A549 (cell line): ENCODE measurements around the gene METTL9. TPM values are rescaled to one million over a fixed set of nuclear protein-coding genes. Genes with fewer than 3 reads are reported as not detected.
A peak's percentile ranks its signal among the peaks of the same experiment; 100 is the strongest.
"Not testable (repeated sequence)": the region's sequence is repeated elsewhere in the genome, so short reads cannot be mapped to it uniquely, and the experiment has no call there.

Experiments used
- ATAC-seq, 2 experiments: fragments of 200-7000 bp in 1 of 2; fragments of >200 bp in 1 of 2; cut with Nextera tagmentation in 1 of 2; cut with Tn5 transposase in 1 of 2; 3 replicates each; pipeline versions ENCODE4 v1.8.0 to v1.9.1; 2018 to 2020; ENCODE audit warnings: mild to moderate bottlenecking in 1 of 2, moderate library complexity in 1 of 2
- CTCF ChIA-PET: fragments of 300-600 bp; sonication (Branson Sonifier 250); formaldehyde crosslinking; extraction: SDS; loops from one replicate; lab custom pipeline; 2021; ENCODE audit warnings: antibody characterized with exemption, inconsistent platforms; lab: Yijun Ruan, JAX
- POLR2A ChIA-PET: fragments of 350-600 bp; formaldehyde crosslinking; extraction: SDS; loops from one replicate; lab custom pipeline; 2021; ENCODE audit warnings: antibody characterized with exemption, inconsistent platforms; lab: Yijun Ruan, JAX
- DNase-seq, 2 experiments: peaks; one replicate each; pipeline versions ENCODE4 v3.0.0 to v3.0.0-alpha.2; 2011 to 2016; ENCODE audit warnings: low read depth in 1 of 2, low spot score in 1 of 2
- FAIRE-seq: peaks from 2 replicates; lab custom pipeline; 2011; peaks lifted over from hg19 to GRCh38; lab: Jason Lieb, UNC
- H3K27ac ChIP-seq, 2 experiments: fragments of >200 bp; sonication (Bioruptor Twin); formaldehyde crosslinking; 3 replicates each; pipeline ENCODE4 v1.5.1; 2016 to 2017
- H3K4me1 ChIP-seq: fragments of >200 bp; sonication (Bioruptor Twin); formaldehyde crosslinking; 3 replicates; pipeline ENCODE4 v1.6.1; 2016
- H3K4me2 ChIP-seq: fragments of >200 bp; sonication (Bioruptor Twin); formaldehyde crosslinking; 3 replicates; pipeline ENCODE4 v1.6.1; 2016
- H3K4me3 ChIP-seq: fragments of >200 bp; sonication (Bioruptor Twin); formaldehyde crosslinking; 3 replicates; pipeline ENCODE4 v1.5.1; 2016
- H3K9me3 ChIP-seq: fragments of >200 bp; sonication (Bioruptor Twin); formaldehyde crosslinking; 3 replicates; pipeline ENCODE4 v1.6.1; 2016
- GATA3 ChIP-seq: IDR thresholded peaks from 2 replicates; pipeline ENCODE4 v1.6.1; 2012; ENCODE audit warnings: borderline replicate concordance
- HEYL ChIP-seq: fragments of 250-450 bp; sonication (Bioruptor Pico); IDR thresholded peaks from 2 replicates; pipeline ENCODE4 v1.8.0; 2021; ENCODE audit warnings: mild to moderate bottlenecking, moderate library complexity
- HOXB5 ChIP-seq: fragments of 250-450 bp; sonication (Bioruptor Pico); IDR thresholded peaks from 2 replicates; pipeline ENCODE4 v1.5.0; 2020; ENCODE audit warnings: mild to moderate bottlenecking, moderate library complexity
- JUN ChIP-seq, 2 experiments: fragments of >200 bp; sonication (Bioruptor Twin); formaldehyde crosslinking; IDR thresholded peaks; 2 replicates in 1 of 2; 3 replicates in 1 of 2; pipeline ENCODE4 v1.6.1; 2016 to 2017
- JUNB ChIP-seq: fragments of >200 bp; sonication (Bioruptor Twin); formaldehyde crosslinking; IDR thresholded peaks from 2 replicates; pipeline ENCODE4 v1.6.1; 2016
- KDM5A ChIP-seq: fragments of 200-600 bp; sonication (generic); IDR thresholded peaks from 2 replicates; pipeline ENCODE4 v1.6.1; 2016; ENCODE audit warnings: antibody characterized with exemption, mild to moderate bottlenecking
- MAFK ChIP-seq: fragments of 450-650 bp; IDR thresholded peaks from 2 replicates; pipeline ENCODE4 v1.6.1; 2014; ENCODE audit not compliant: partially characterized antibody
- MYC ChIP-seq: IDR thresholded peaks from 2 replicates; pipeline ENCODE4 v1.6.1; 2012; ENCODE audit warnings: mild to moderate bottlenecking, inconsistent platforms, low read length, improper control_type of control experiment, borderline replicate concordance
- NPAS2 ChIP-seq: fragments of 250-450 bp; sonication (Bioruptor Pico); IDR thresholded peaks from 2 replicates; pipeline ENCODE4 v1.8.0; 2022; ENCODE audit warnings: mild to moderate bottlenecking, moderate library complexity, borderline replicate concordance
- RAD21 ChIP-seq, 2 experiments: fragments of >200 bp in 1 of 2; sonication (Bioruptor Twin) in 1 of 2; formaldehyde crosslinking in 1 of 2; IDR thresholded peaks in 1 of 2; conservative IDR thresholded peaks in 1 of 2; 2 replicates in 1 of 2; 3 replicates in 1 of 2; pipeline ENCODE4 v1.6.1; 2012 to 2018; ENCODE audit warnings: inconsistent platforms in 1 of 2
- SMC3 ChIP-seq: fragments of >200 bp; sonication (Bioruptor Twin); formaldehyde crosslinking; IDR thresholded peaks from 3 replicates; pipeline ENCODE4 v1.6.1; 2018; ENCODE audit warnings: inconsistent platforms
- SREBF2 ChIP-seq: fragments of 450-650 bp; IDR thresholded peaks from 2 replicates; pipeline ENCODE4 v1.6.1; 2014; ENCODE audit warnings: mild to moderate bottlenecking, moderate library complexity
- TFCP2L1 ChIP-seq: fragments of 250-450 bp; sonication (Bioruptor Pico); IDR thresholded peaks from 2 replicates; pipeline ENCODE4 v1.5.0; 2021; ENCODE audit warnings: mild to moderate bottlenecking
- WGBS: methylation state at CpG from one replicate; pipeline ENCODE4 v1.1.6; 2017; ENCODE audit errors: missing lambda C conversion rate; 5-methylcytosine and 5-hydroxymethylcytosine counted together
- polyA plus RNA-seq, 4 experiments: library from polyadenylated mRNA; depleted of rRNA in 3 of 4; stranded (reverse); fragments of >200 nt; fragmentation: RNase III in 1 of 4; extraction: RNeasy Plus Mini Kit Qiagen cat#74134 plus additional on column Dnase treatment in 1 of 4; gene quantifications; 2 replicates in 3 of 4; 3 replicates in 1 of 4; pipeline ENCODE4 v1.2.3, GENCODE V29; 2011 to 2017
- TF ChIP-seq, protein P1 (sequence below): IDR thresholded peaks from 2 replicates; pipeline ENCODE4 v1.6.1; 2012; ENCODE audit warnings: low read depth, borderline replicate concordance

Gene METTL9
- polyA plus RNA-seq, 2 of the 4 experiments (the other 2 are of a cell fraction), result 72.2 to 124 TPM

DNA sequence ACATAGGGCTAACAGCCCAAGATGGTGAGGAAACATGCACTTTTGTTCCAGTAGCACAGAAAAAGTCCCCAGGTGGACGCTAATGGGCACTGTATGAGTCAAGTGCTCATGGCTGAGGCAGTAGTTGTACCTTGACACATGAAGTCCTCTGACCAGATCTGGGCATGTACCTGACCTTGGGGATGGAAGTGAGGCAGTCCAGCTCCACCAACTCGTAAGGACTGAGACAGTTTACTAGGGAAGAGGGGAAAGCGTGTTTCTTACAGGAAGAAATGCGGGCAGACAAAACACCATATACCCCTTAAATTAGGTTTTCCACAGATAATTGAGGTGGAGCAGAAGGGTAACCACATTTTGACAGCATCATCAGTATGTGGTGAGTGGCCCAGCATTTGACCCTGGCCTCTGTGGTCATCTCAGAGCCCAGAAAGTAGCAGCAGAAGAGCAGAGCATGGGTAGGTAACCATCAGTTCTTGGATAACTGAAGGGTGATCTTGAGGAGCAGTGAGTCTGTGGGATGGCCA is 32.4 kb upstream of the METTL9 start:
- WGBS, result 63% methylated on average over 4 of the region's 4 CpGs
- ChIA-PET POLR2A (no interaction called here), CTCF (interaction anchor here (0.7 to 2.4 kb wide), 3 partner anchors 11 to 26 kb away, joined by 3 to 10 read pairs (median 3); no protein-coding TSS in a partner anchor)
- no peak for ATAC-seq
- TF ChIP-seq JUNB (no peak), MYC (no peak), SMC3 (no peak), NPAS2 (CRISPR knock-in tag) (no peak), KDM5A (no peak), HOXB5 (CRISPR knock-in tag) (no peak), JUN (IDR thresholded peaks at IDR 0.05) (no peak), RAD21 (conservative IDR thresholded peaks at IDR 0.05 in 1 of 2, IDR thresholded peaks at IDR 0.05 in 1 of 2) (no peak)
- TF ChIP-seq, protein P1, sequence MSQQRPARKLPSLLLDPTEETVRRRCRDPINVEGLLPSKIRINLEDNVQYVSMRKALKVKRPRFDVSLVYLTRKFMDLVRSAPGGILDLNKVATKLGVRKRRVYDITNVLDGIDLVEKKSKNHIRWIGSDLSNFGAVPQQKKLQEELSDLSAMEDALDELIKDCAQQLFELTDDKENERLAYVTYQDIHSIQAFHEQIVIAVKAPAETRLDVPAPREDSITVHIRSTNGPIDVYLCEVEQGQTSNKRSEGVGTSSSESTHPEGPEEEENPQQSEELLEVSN, result no peak
- TF ChIP-seq, all 56 proteins: peak for 0
- Histone ChIP-seq H3K27ac (no peak overlapping the region), H3K4me3 (no peak overlapping the region), H3K9me3 (no peaks in the 10 kb centered on the region), H3K4me2 (no peak overlapping the region), H3K4me1 (no peaks in the 10 kb centered on the region; the same call in 2 of the 3 replicates)
- FAIRE-seq, result no peak
- DNase-seq, result no peak

- DNase-seq, H3K27ac ChIP-seq, H3K4me3 ChIP-seq, FAIRE-seq, ATAC-seq, H3K4me1 ChIP-seq, POLR2A ChIA-PET, H3K4me2 ChIP-seq, H3K9me3 ChIP-seq: not testable (repeated sequence)
- WGBS, result 75% methylated on average over 4 of the region's 4 CpGs
- CTCF ChIA-PET, result interaction anchor here (1.1 to 2.4 kb wide), 2 partner anchors 12 to 26 kb away, joined by 3 to 10 read pairs; no protein-coding TSS in a partner anchor
These were observed 31.9 kb upstream of the METTL9 start for GRCh38 chr16:21567496-21567895.

- no peak for ATAC-seq
- no peak overlapping the region for H3K4me3 ChIP-seq
- ChIA-PET CTCF (interaction anchor here (1.3 kb wide), 1 partner anchor 13 kb away, joined by 3 read pairs; no protein-coding TSS in a partner anchor), POLR2A (no interaction called here)
- 72% methylated on average over 6 of the region's 6 CpGs for WGBS
- no peaks in the 10 kb centered on the region for H3K9me3 ChIP-seq
- no peak for DNase-seq
- no peak for TF ChIP-seq HEYL (CRISPR knock-in tag)
- TF ChIP-seq SREBF2, result no peak
- no peak for TF ChIP-seq TFCP2L1 (CRISPR knock-in tag)
- no peaks in the 10 kb centered on the region; the same call in 2 of the 3 replicates for H3K4me1 ChIP-seq
- no peak overlapping the region for H3K27ac ChIP-seq
- no peak overlapping the region for H3K4me2 ChIP-seq
- FAIRE-seq, result no peak
These were observed 30.7 kb upstream of the METTL9 start for GRCh38 chr16:21568502-21569189.

DNA sequence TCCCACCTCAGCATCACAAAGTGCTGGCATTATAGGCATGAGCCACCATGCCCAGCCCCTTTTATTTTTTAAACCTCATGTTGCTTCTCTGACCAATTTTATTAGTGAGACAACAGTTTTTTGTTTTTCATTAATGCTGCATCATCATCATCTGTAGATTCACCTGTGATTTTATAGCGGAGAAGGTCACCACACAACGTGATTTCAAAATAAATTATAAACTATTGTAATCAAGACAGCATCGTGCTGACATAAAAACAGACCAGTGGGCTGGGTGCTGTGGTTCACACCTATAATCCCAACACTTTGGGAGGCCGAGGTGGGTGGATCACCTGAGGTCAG is 28.7 kb upstream of the METTL9 start:
- CTCF ChIA-PET, result no interaction called here
- Histone ChIP-seq H3K4me3 (no peak overlapping the region), H3K4me1 (no peaks in the 10 kb centered on the region), H3K4me2 (no peak overlapping the region), H3K27ac (no peak overlapping the region), H3K9me3 (no peaks in the 10 kb centered on the region)
- DNase-seq, result no peak
- TF ChIP-seq MAFK (peak; percentile 18), GATA3 (no peak)
- POLR2A ChIA-PET, result no interaction called here
- ATAC-seq, result no peak
- 56% methylated on average over 4 of the region's 4 CpGs for WGBS
- no peak for FAIRE-seq

- H3K4me2 ChIP-seq, FAIRE-seq, DNase-seq, H3K27ac ChIP-seq, H3K4me1 ChIP-seq, POLR2A ChIA-PET, H3K9me3 ChIP-seq, H3K4me3 ChIP-seq, ATAC-seq, CTCF ChIA-PET: not testable (repeated sequence)
- 89% methylated on average over 9 of the region's 9 CpGs for WGBS
These were observed 25.9 kb upstream of the METTL9 start for GRCh38 chr16:21573506-21573905.
